Sigmoid colon (tissue), 7 donors: ENCODE results near the gene MOB1B. TPM values are rescaled to one million over a fixed set of nuclear protein-coding genes. Genes with fewer than 3 reads are reported as not detected.

ENCODE experiments used
- DNase-seq: peaks from one replicate; pipeline ENCODE4 v3.0.0-alpha.2; 2019
- H3K27ac ChIP-seq, 4 donors: fragments of 200-600 bp; sonication (generic); one replicate each; pipeline ENCODE4 v1.5.1; 2016 to 2019; ENCODE audit warnings: mild to moderate bottlenecking in 1 of 4
- H3K27me3 ChIP-seq, 3 donors: fragments of 200-600 bp; sonication (generic); one replicate each; pipeline ENCODE4 v1.5.1; 2019; ENCODE audit warnings: mild to moderate bottlenecking in 1 of 3
- H3K36me3 ChIP-seq, 4 donors: fragments of 200-600 bp; sonication (generic); one replicate each; pipeline ENCODE4 v1.5.1; 2016 to 2019
- H3K4me1 ChIP-seq, 4 donors: fragments of 200-600 bp; sonication (generic); one replicate each; pipeline ENCODE4 v1.5.1; 2017 to 2019
- H3K4me3 ChIP-seq, 4 donors: fragments of 200-600 bp; sonication (generic); one replicate each; pipeline ENCODE4 v1.5.1; 2017 to 2019; ENCODE audit warnings: mild to moderate bottlenecking in 2 of 4, moderate library complexity in 1 of 4
- H3K9me3 ChIP-seq, 4 donors: fragments of 200-600 bp in 3 of 4; sonication (generic) in 3 of 4; one replicate each; pipeline versions ENCODE4 v1.5.1 to v1.6.1; 2013 to 2019
- CTCF ChIP-seq, 4 experiments: fragments of 450-650 bp in 3 of 4; fragments of 200-600 bp in 1 of 4; IDR thresholded peaks; one replicate each; pipeline ENCODE4 v1.5.1; 2016 to 2019; ENCODE audit warnings: antibody characterized with exemption in 4 of 4, mild to moderate bottlenecking in 3 of 4, moderate library complexity in 2 of 4
- EP300 ChIP-seq, 4 donors: sonication (generic); formaldehyde crosslinking; IDR thresholded peaks; one replicate each; pipeline ENCODE4 v1.6.1; 2017; ENCODE audit warnings: antibody characterized with exemption in 4 of 4
- POLR2A ChIP-seq, 2 donors: fragments of 450-650 bp; IDR thresholded peaks; one replicate each; pipeline ENCODE4 v1.6.1; 2016; ENCODE audit warnings: antibody characterized with exemption in 2 of 2, mild to moderate bottlenecking in 2 of 2, moderate library complexity in 2 of 2
- POLR2AphosphoS5 ChIP-seq, 4 donors: sonication (generic); formaldehyde crosslinking; IDR thresholded peaks; one replicate each; pipeline ENCODE4 v1.6.1; 2017; ENCODE audit warnings: antibody characterized with exemption in 4 of 4
- WGBS, 2 donors: extraction: QIAGEN DNeasy Blood & Tissue Kit; methylation state at CpG; one replicate each; pipeline ENCODE4 v1.1.7; 2013; 5-methylcytosine and 5-hydroxymethylcytosine counted together
- intact Hi-C: fragments of 100-400 bp; cut with DNase I; formaldehyde crosslinking; loops from one replicate; pipeline ENCODE4 v1.15.1; 2023
- polyA plus RNA-seq, 3 donors: library from polyadenylated mRNA; stranded (reverse); fragments of 200-250 nt; gene quantifications; one replicate each; pipeline ENCODE4 v1.2.3, GENCODE V29; 2013
- total RNA-seq, 4 donors: library from RNA; depleted of rRNA; stranded (reverse); fragments of >200 nt; gene quantifications; one replicate each; pipeline ENCODE4 v1.1.0, GENCODE V29; 2016
- donor health status: healthy with polysubstance abuse.
- donor health status: Bipolar disorder and iron deficiency.
- donor health status: healthy.

MOB1B gene
- total and polyA plus RNA-seq, 7 donors: 3.0 to 21.7 (median 15.7) TPM

GRCh38 chr4:70969076-70969475, 66.9 kb downstream of the MOB1B start:
- intact Hi-C loops: no loop called here
- no peaks in the 10 kb centered on the region for H3K27me3 ChIP-seq
- WGBS, 2 donors: 87 to 89% methylated on average over 7 of the region's 7 CpGs
- TF ChIP-seq POLR2AphosphoS5 (IDR thresholded peaks at IDR 0.05) (no peak), EP300 (IDR thresholded peaks at IDR 0.05) (no peak), CTCF (IDR thresholded peaks at IDR 0.05) (no peak), POLR2A (IDR thresholded peaks at IDR 0.05) (no peak)
- H3K4me3 ChIP-seq: no peak overlapping the region
- no peaks in the 10 kb centered on the region for H3K4me1 ChIP-seq
- no peak for DNase-seq
- no peak overlapping the region for H3K27ac ChIP-seq
- H3K36me3 ChIP-seq: peaks cover 0 to 30% (median 1%) of the 10 kb centered on the region in 4 donors
- no peaks in the 10 kb centered on the region for H3K9me3 ChIP-seq

GRCh38 chr4:70976252-70976651, 74.1 kb downstream of the MOB1B start:
- TF ChIP-seq POLR2AphosphoS5 (IDR thresholded peaks at IDR 0.05) (no peak), POLR2A (IDR thresholded peaks at IDR 0.05) (no peak), EP300 (IDR thresholded peaks at IDR 0.05) (no peak), CTCF (IDR thresholded peaks at IDR 0.05) (no peak)
- WGBS, 2 donors: 85 to 90% methylated on average over 3 of the region's 3 CpGs
- intact Hi-C loops: no loop called here

GRCh38 chr4:70979445-70980008, 77.4 kb downstream of the MOB1B start:
- H3K4me1 ChIP-seq: no peaks in the 10 kb centered on the region
- H3K9me3 ChIP-seq: no peaks in the 10 kb centered on the region
- 60 to 93% methylated on average over 1 of the region's 1 CpG for WGBS, 2 donors
- no peaks in the 10 kb centered on the region for H3K27me3 ChIP-seq
- TF ChIP-seq EP300 (IDR thresholded peaks at IDR 0.05) (no peak), POLR2AphosphoS5 (IDR thresholded peaks at IDR 0.05) (no peak), POLR2A (IDR thresholded peaks at IDR 0.05) (no peak), CTCF (IDR thresholded peaks at IDR 0.05) (no peak)
- no peak overlapping the region for H3K27ac ChIP-seq
- peaks cover 0 to 29% (median 2%) of the 10 kb centered on the region in 4 donors for H3K36me3 ChIP-seq
- intact Hi-C loops: no loop called here
- no peak overlapping the region for H3K4me3 ChIP-seq
- DNase-seq: no peak

More at GRCh38 chr4:70976252-70976651, 74.1 kb downstream of the MOB1B start:
- no peak overlapping the region for H3K4me3 ChIP-seq
- no peaks in the 10 kb centered on the region for H3K27me3 ChIP-seq
- H3K36me3 ChIP-seq: peaks cover 0 to 39% (median 4%) of the 10 kb centered on the region in 4 donors
- DNase-seq: no peak
- H3K27ac ChIP-seq: no peak overlapping the region
- no peaks in the 10 kb centered on the region for H3K9me3 ChIP-seq
- no peaks in the 10 kb centered on the region for H3K4me1 ChIP-seq

- Histone ChIP-seq H3K4me3 (no peak overlapping the region), H3K4me1 (no peaks in the 10 kb centered on the region), H3K9me3 (no peaks in the 10 kb centered on the region), H3K27ac (no peak overlapping the region), H3K36me3 (peaks cover 0 to 25% (median 2%) of the 10 kb centered on the region in 4 donors), H3K27me3 (no peaks in the 10 kb centered on the region)
- intact Hi-C loops: no loop called here
- TF ChIP-seq CTCF (IDR thresholded peaks at IDR 0.05): no peak
- TF ChIP-seq POLR2A (IDR thresholded peaks at IDR 0.05): no peak
- no peak for DNase-seq
Observed at GRCh38 chr4:70980196-70980595, 78.0 kb downstream of the MOB1B start.

- Histone ChIP-seq H3K27ac (no peak overlapping the region), H3K9me3 (no peaks in the 10 kb centered on the region), H3K36me3 (peaks cover 0 to 5% (median 0%) of the 10 kb centered on the region in 4 donors), H3K27me3 (no peaks in the 10 kb centered on the region), H3K4me1 (no peaks in the 10 kb centered on the region), H3K4me3 (no peak overlapping the region)
- no peak for DNase-seq
- intact Hi-C loops: no loop called here
- no peak for TF ChIP-seq POLR2A (IDR thresholded peaks at IDR 0.05)
- TF ChIP-seq CTCF (IDR thresholded peaks at IDR 0.05): no peak
Observed at GRCh38 chr4:70984106-70984505, 81.9 kb downstream of the MOB1B start.
